ENCODE results near the gene CINP. TPM values are rescaled to one million over a fixed set of nuclear protein-coding genes. Genes with fewer than 3 reads are reported as not detected.

CINP gene
- polyA plus RNA-seq, 1 donor from 2014 or later, result 23.1 TPM

GRCh38 chr14:102333795-102334705 is 28.6 kb downstream of the CINP start:
- Histone ChIP-seq H2AFZ (ENCODE audit: low read depth, low read length) (no peak overlapping the region), H3K4me3 (ENCODE audit: low read length) (no peak overlapping the region), H3K9me3 (ENCODE audit: low read length) (no peaks in the 10 kb centered on the region), H3K79me2 (replicated peaks; ENCODE audit: insufficient read depth, low read length) (no peaks in the 10 kb centered on the region), H4K20me1 (ENCODE audit: insufficient read depth) (no peaks in the 10 kb centered on the region), H3F3A (ENCODE audit: insufficient read depth, low read length, poor library complexity, severe bottlenecking) (no peaks in the 10 kb centered on the region), H3K36me3 (ENCODE audit: insufficient read depth, low read length) (no peaks in the 10 kb centered on the region), H3K9ac (ENCODE audit: low read length) (no peak overlapping the region), H3K4me2 (ENCODE audit: low read length) (no peak overlapping the region), H3K27me3 (ENCODE audit: insufficient read depth, low read depth, low read length) (no peaks in the 10 kb centered on the region), H3K27ac (ENCODE audit: low read length) (no peak overlapping the region), H3K9me2 (ENCODE audit: insufficient read depth, low read length) (no peaks in the 10 kb centered on the region)
- TF ChIP-seq REST (IDR thresholded peaks at IDR 0.05; ENCODE audit: borderline replicate concordance), result no peak
- TF ChIP-seq POLR2AphosphoS5 (IDR thresholded peaks at IDR 0.05), result no peak
- TF ChIP-seq MXI1 (conservative IDR thresholded peaks at IDR 0.05; ENCODE audit: poor library complexity, severe bottlenecking), result no peak
- TF ChIP-seq CTCF (IDR thresholded peaks at IDR 0.05; ENCODE audit: poor library complexity, severe bottlenecking), result no peak
- TF ChIP-seq SMC3 (conservative IDR thresholded peaks at IDR 0.05; ENCODE audit: poor library complexity), result no peak
- no peak for TF ChIP-seq TAF1 (IDR thresholded peaks at IDR 0.05; ENCODE audit: low read depth)
- TF ChIP-seq EP300 (conservative IDR thresholded peaks at IDR 0.05; ENCODE audit: poor library complexity, severe bottlenecking), result no peak
- no peak for TF ChIP-seq EZH2 (IDR thresholded peaks at IDR 0.05; ENCODE audit: borderline replicate concordance, insufficient read depth, low read length, poor library complexity, severe bottlenecking)
- no peak for TF ChIP-seq RAD21 (conservative IDR thresholded peaks at IDR 0.05)

GRCh38 chr14:102333390-102333789 is 29.3 kb downstream of the CINP start:
- no peak overlapping the region for H3K4me3 ChIP-seq (ENCODE audit: low read length)
- H3F3A ChIP-seq (ENCODE audit: insufficient read depth, low read length, poor library complexity, severe bottlenecking), result no peaks in the 10 kb centered on the region
- H3K4me2 ChIP-seq (ENCODE audit: low read length), result no peak overlapping the region
- no peaks in the 10 kb centered on the region for H3K9me2 ChIP-seq (ENCODE audit: insufficient read depth, low read length)
- no peaks in the 10 kb centered on the region for H3K79me2 ChIP-seq (replicated peaks; ENCODE audit: insufficient read depth, low read length)
- H2AFZ ChIP-seq (ENCODE audit: low read depth, low read length), result no peak overlapping the region
- no peaks in the 10 kb centered on the region for H4K20me1 ChIP-seq (ENCODE audit: insufficient read depth)
- H3K36me3 ChIP-seq (ENCODE audit: insufficient read depth, low read length), result no peaks in the 10 kb centered on the region
- H3K27me3 ChIP-seq (ENCODE audit: insufficient read depth, low read depth, low read length), result no peaks in the 10 kb centered on the region
- H3K9ac ChIP-seq (ENCODE audit: low read length), result no peak overlapping the region
- TF ChIP-seq MXI1 (conservative IDR thresholded peaks at IDR 0.05; ENCODE audit: poor library complexity, severe bottlenecking) (no peak), RAD21 (conservative IDR thresholded peaks at IDR 0.05) (no peak), SMC3 (conservative IDR thresholded peaks at IDR 0.05; ENCODE audit: poor library complexity) (no peak), EZH2 (IDR thresholded peaks at IDR 0.05; ENCODE audit: borderline replicate concordance, insufficient read depth, low read length, poor library complexity, severe bottlenecking) (no peak), CTCF (IDR thresholded peaks at IDR 0.05; ENCODE audit: poor library complexity, severe bottlenecking) (no peak), REST (IDR thresholded peaks at IDR 0.05; ENCODE audit: borderline replicate concordance) (no peak), POLR2AphosphoS5 (IDR thresholded peaks at IDR 0.05) (no peak), EP300 (conservative IDR thresholded peaks at IDR 0.05; ENCODE audit: poor library complexity, severe bottlenecking) (no peak), TAF1 (IDR thresholded peaks at IDR 0.05; ENCODE audit: low read depth) (no peak)
- H3K27ac ChIP-seq (ENCODE audit: low read length), result no peak overlapping the region
- H3K9me3 ChIP-seq (ENCODE audit: low read length), result no peaks in the 10 kb centered on the region

Data from neural cell (in vitro differentiated cells).